IMR-90 (cell line): ENCODE data around the gene CD244. TPM values are rescaled to one million over a fixed set of nuclear protein-coding genes. Genes with fewer than 3 reads are reported as not detected.

ENCODE experiments used
- ATAC-seq: fragments of 200-7000 bp; cut with Tn5 transposase; 2 replicates; pipeline ENCODE4 v1.9.1; 2020; ENCODE audit warnings: low read depth, mild to moderate bottlenecking, moderate library complexity
- BruUV-seq: library from RNA; stranded (reverse); fragments of 400-500 nt; replicated peaks from 2 replicates; lab custom pipeline; 2021; lab: Mats Ljungman, UMichigan
- CTCF ChIA-PET: fragments of 300-600 bp; formaldehyde crosslinking; extraction: SDS; loops from one replicate; lab custom pipeline; 2021; ENCODE audit warnings: antibody characterized with exemption; lab: Yijun Ruan, JAX
- POLR2A ChIA-PET: fragments of 300-600 bp; sonication (Branson Sonifier 250); formaldehyde crosslinking; loops from one replicate; lab custom pipeline; 2022; ENCODE audit warnings: antibody characterized with exemption; ENCODE audit not compliant: unreplicated experiment; lab: Charles Lee
- DNase-seq: peaks from one replicate; pipeline ENCODE4 v3.0.0; 2013
- H2AFZ ChIP-seq: replicated peaks from 2 replicates; pipeline ENCODE3; 2013; ENCODE audit warnings: low read length, mild to moderate bottlenecking; ENCODE audit not compliant: poor library complexity
- H2AK5ac ChIP-seq: 2 replicates; pipeline ENCODE4 v1.6.1; 2013; ENCODE audit warnings: low read depth, low read length, inconsistent platforms
- H2AK9ac ChIP-seq: replicated peaks from 2 replicates; pipeline ENCODE3; 2013; ENCODE audit warnings: mild to moderate bottlenecking, low read depth, low read length, moderate library complexity; ENCODE audit not compliant: poor library complexity
- H2BK120ac ChIP-seq: 2 replicates; pipeline ENCODE4 v1.6.1; 2013; ENCODE audit warnings: low read depth, low read length, inconsistent platforms
- H2BK15ac ChIP-seq: 3 replicates; pipeline ENCODE4 v1.6.1; 2013; ENCODE audit warnings: low read depth, low read length, inconsistent platforms
- H2BK20ac ChIP-seq: 2 replicates; pipeline ENCODE4 v1.6.1; 2013; ENCODE audit warnings: low read depth, mild to moderate bottlenecking, inconsistent platforms, low read length, moderate library complexity
- H2BK5ac ChIP-seq: 2 replicates; pipeline ENCODE4 v1.6.1; 2013; ENCODE audit warnings: mild to moderate bottlenecking, low read depth, low read length, inconsistent platforms; ENCODE audit not compliant: poor library complexity, severe bottlenecking
- H3K14ac ChIP-seq: replicated peaks from 2 replicates; pipeline ENCODE4 v1.6.1; 2013; ENCODE audit warnings: low read depth, low read length, inconsistent platforms
- H3K18ac ChIP-seq: 2 replicates; pipeline ENCODE4 v1.6.1; 2013; ENCODE audit warnings: low read depth, low read length, control low read depth
- H3K23ac ChIP-seq: 2 replicates; pipeline ENCODE4 v1.6.1; 2013; ENCODE audit warnings: low read depth, low read length, inconsistent platforms
- H3K27ac ChIP-seq: 2 replicates; pipeline ENCODE4 v1.5.1; 2013; ENCODE audit warnings: mild to moderate bottlenecking, control low read depth, low read length; ENCODE audit not compliant: insufficient read depth
- H3K27me3 ChIP-seq: 2 replicates; pipeline ENCODE4 v1.6.1; 2013; ENCODE audit warnings: low read length; ENCODE audit not compliant: control insufficient read depth, insufficient read depth
- H3K36me3 ChIP-seq: 2 replicates; pipeline ENCODE4 v1.6.1; 2013; ENCODE audit warnings: low read length, mixed read lengths; ENCODE audit not compliant: control insufficient read depth, insufficient read depth
- H3K4ac ChIP-seq: 2 replicates; pipeline ENCODE4 v1.6.1; 2013; ENCODE audit warnings: low read depth, low read length, inconsistent platforms
- H3K4me1 ChIP-seq: 2 replicates; pipeline ENCODE4 v1.6.1; 2013; ENCODE audit warnings: low read length, mixed read lengths; ENCODE audit not compliant: control insufficient read depth, insufficient read depth
- H3K4me2 ChIP-seq: 2 replicates; pipeline ENCODE4 v1.6.1; 2013; ENCODE audit warnings: low read depth, mild to moderate bottlenecking, control low read depth, low read length, moderate library complexity
- H3K4me3 ChIP-seq: 2 replicates; pipeline ENCODE4 v1.5.1; 2013; ENCODE audit warnings: low read depth, mild to moderate bottlenecking, control low read depth, low read length, moderate library complexity; ENCODE audit not compliant: insufficient read depth
- H3K56ac ChIP-seq: 2 replicates; pipeline ENCODE4 v1.6.1; 2013; ENCODE audit warnings: low read length, inconsistent platforms; ENCODE audit not compliant: insufficient read depth; ENCODE audit errors: extremely low read depth
- H3K79me1 ChIP-seq, 2 experiments: 2 replicates each; pipeline ENCODE4 v1.6.1; 2013; ENCODE audit warnings: low read length in 2 of 2, inconsistent platforms in 1 of 2, low read depth in 1 of 2
- H3K9ac ChIP-seq: 2 replicates; pipeline ENCODE4 v1.6.1; 2013; ENCODE audit warnings: low read depth, low read length, control low read depth
- H3K9me1 ChIP-seq: 2 replicates; pipeline ENCODE4 v1.6.1; 2013; ENCODE audit warnings: low read length, inconsistent platforms; ENCODE audit not compliant: insufficient read depth
- H3K9me3 ChIP-seq: 2 replicates; pipeline ENCODE4 v1.6.1; 2013; ENCODE audit warnings: low read length; ENCODE audit not compliant: control insufficient read depth, insufficient read depth
- H4K20me1 ChIP-seq: 2 replicates; pipeline ENCODE4 v1.6.1; 2013; ENCODE audit warnings: low read length, inconsistent platforms; ENCODE audit not compliant: insufficient read depth
- H4K5ac ChIP-seq: 2 replicates; pipeline ENCODE4 v1.6.1; 2013; ENCODE audit warnings: mild to moderate bottlenecking, low read depth, low read length, control low read depth
- H4K8ac ChIP-seq, 2 experiments: 2 replicates each; pipeline ENCODE4 v1.6.1; 2013; ENCODE audit warnings: low read depth in 2 of 2, low read length in 2 of 2, control low read depth in 1 of 2, inconsistent platforms in 1 of 2
- H4K91ac ChIP-seq: 2 replicates; pipeline ENCODE4 v1.6.1; 2013; ENCODE audit warnings: low read depth, low read length, inconsistent platforms; ENCODE audit not compliant: insufficient read depth
- BHLHE40 ChIP-seq: fragments of 150-350 bp; IDR thresholded peaks from 2 replicates; pipeline ENCODE4 v1.6.1; 2016; ENCODE audit warnings: mild to moderate bottlenecking, low read depth, low read length
- CEBPB ChIP-seq: IDR thresholded peaks from 2 replicates; pipeline ENCODE4 v1.6.1; 2012; ENCODE audit warnings: low read depth, low read length, improper control_type of control experiment
- CHD1 ChIP-seq: IDR thresholded peaks from 2 replicates; pipeline ENCODE4 v1.6.1; 2012; ENCODE audit warnings: low read depth, low read length, improper control_type of control experiment
- FOS ChIP-seq: fragments of 150-350 bp; IDR thresholded peaks from 2 replicates; pipeline ENCODE4 v1.6.1; 2016; ENCODE audit warnings: low read depth, low read length
- MAFK ChIP-seq: IDR thresholded peaks from 2 replicates; pipeline ENCODE4 v1.6.1; 2012; ENCODE audit warnings: low read depth, low read length, improper control_type of control experiment
- MAZ ChIP-seq: IDR thresholded peaks from 2 replicates; pipeline ENCODE4 v1.6.1; 2012; ENCODE audit warnings: low read depth, mild to moderate bottlenecking, low read length, improper control_type of control experiment, moderate library complexity, borderline replicate concordance
- MXI1 ChIP-seq: IDR thresholded peaks from 2 replicates; pipeline ENCODE4 v1.6.1; 2012; ENCODE audit warnings: low read depth, mild to moderate bottlenecking, low read length, moderate library complexity, borderline replicate concordance
- NFE2L2 ChIP-seq: fragments of 150-350 bp; IDR thresholded peaks from 2 replicates; pipeline ENCODE4 v1.6.1; 2016; ENCODE audit warnings: low read depth, mild to moderate bottlenecking, low read length
- POLR2A ChIP-seq: IDR thresholded peaks from 2 replicates; pipeline ENCODE4 v1.6.1; 2012; ENCODE audit warnings: mild to moderate bottlenecking, low read depth, low read length
- RAD21 ChIP-seq: IDR thresholded peaks from 2 replicates; pipeline ENCODE4 v1.6.1; 2012; ENCODE audit warnings: low read length, improper control_type of control experiment
- RCOR1 ChIP-seq: IDR thresholded peaks from 2 replicates; pipeline ENCODE4 v1.6.1; 2012; ENCODE audit warnings: mild to moderate bottlenecking, low read length, improper control_type of control experiment; ENCODE audit not compliant: insufficient replicate concordance
- RFX5 ChIP-seq: IDR thresholded peaks from 2 replicates; pipeline ENCODE4 v1.8.0; 2012; ENCODE audit warnings: low read depth, mild to moderate bottlenecking, low read length, moderate library complexity
- SMC3 ChIP-seq: fragments of 150-350 bp; IDR thresholded peaks from 2 replicates; pipeline ENCODE4 v1.6.1; 2016; ENCODE audit warnings: low read depth, mild to moderate bottlenecking, antibody characterized with exemption, low read length, moderate library complexity
- WGBS, 2 experiments: methylation state at CpG; one replicate each; pipeline versions ENCODE4 v1.1.5 to v1.1.7; 2013; ENCODE audit warnings: missing lambda C conversion rate in 2 of 2; ENCODE audit not compliant: insufficient read length in 1 of 2; ENCODE audit errors: extremely low coverage in 2 of 2; 5-methylcytosine and 5-hydroxymethylcytosine counted together
- dilution Hi-C: fragments of 300-500 bp; cut with HindIII; formaldehyde crosslinking; loops from one replicate; pipeline ENCODE4 v1.14.3; 2018; ENCODE audit warnings: low sequenced_read_pairs; ENCODE audit not compliant: unreplicated experiment
- in situ Hi-C: fragments of 300-500 bp; cut with MboI; formaldehyde crosslinking; loops from 3 replicates; pipeline ENCODE4 v1.14.3; 2019; ENCODE audit warnings: low sequenced_read_pairs, inconsistent platforms, mixed read lengths
- intact Hi-C: fragments of 100-400 bp; cut with micrococcal nuclease; formaldehyde crosslinking; loops from 2 replicates; pipeline ENCODE4 v1.10.0; 2022
- polyA plus RNA-seq, 3 experiments: library from polyadenylated mRNA; depleted of rRNA; stranded (reverse); fragments of >200 nt; gene quantifications; 2 replicates each; pipeline ENCODE4 v1.2.3, GENCODE V29; 2012; ENCODE audit warnings: low replicate concordance in 1 of 3
- total RNA-seq: library from RNA; depleted of rRNA; stranded (reverse); fragments of >200 nt; gene quantifications from 2 replicates; pipeline ENCODE4 v1.2.3, GENCODE V29; 2012
- TF ChIP-seq, protein P1 (sequence below): fragments of 150-350 bp; IDR thresholded peaks from 2 replicates; pipeline ENCODE4 v1.6.1; 2017; ENCODE audit warnings: mild to moderate bottlenecking, antibody characterized with exemption, low read length, low read depth
- TF ChIP-seq, protein P2 (sequence below): conservative IDR thresholded peaks from 2 replicates; pipeline ENCODE4 v1.5.1; 2012; ENCODE audit warnings: mild to moderate bottlenecking, low read depth, low read length, improper control_type of control experiment
- TF ChIP-seq, protein P3 (sequence below): fragments of 150-350 bp; IDR thresholded peaks from 2 replicates; pipeline ENCODE4 v1.6.1; 2016; ENCODE audit warnings: low read depth, mild to moderate bottlenecking, low read length, moderate library complexity, borderline replicate concordance

The CD244 gene
- total and polyA plus RNA-seq, 2 of the 4 experiments (the other 2 are of a cell fraction) = not detected

DNA sequence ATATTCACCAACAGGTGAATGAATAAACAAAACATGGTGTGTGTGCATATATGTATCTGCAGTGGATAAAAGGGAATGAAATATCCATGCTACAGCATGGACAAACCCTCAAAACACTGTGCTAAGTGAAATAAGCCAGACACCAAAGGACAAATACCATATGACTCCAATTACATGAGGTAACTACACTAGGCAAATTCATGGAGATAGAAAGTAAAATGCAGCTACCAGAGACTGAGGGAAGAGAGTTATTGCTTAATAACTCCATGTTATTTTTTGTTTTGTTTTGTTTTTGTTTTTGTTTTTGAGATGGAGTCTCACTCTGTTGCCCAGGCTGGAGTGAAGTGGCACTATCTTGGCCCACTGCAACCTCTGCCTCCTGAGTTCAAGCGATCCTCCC lies 19.9 kb upstream of the CD244 start:
- Histone ChIP-seq H3K18ac (no peak overlapping the region), H2AFZ (no peak overlapping the region), H3K56ac (no peak overlapping the region), H3K14ac (no peak overlapping the region), H2BK120ac (no peak overlapping the region), H3K9me1 (no peaks in the 10 kb centered on the region), H3K4me1 (no peaks in the 10 kb centered on the region), H3K4me3 (no peak overlapping the region), H4K5ac (no peak overlapping the region), H3K23ac (no peak overlapping the region), H2BK5ac (no peak overlapping the region), H2BK15ac (no peak overlapping the region), H2BK20ac (no peak overlapping the region), H3K27ac (no peak overlapping the region), H4K20me1 (no peaks in the 10 kb centered on the region), H3K9me3 (no peaks in the 10 kb centered on the region), H4K91ac (no peak overlapping the region), H3K79me1 (no peaks in the 10 kb centered on the region), H3K36me3 (no peaks in the 10 kb centered on the region), H2AK9ac (no peak overlapping the region), H3K27me3 (no peaks in the 10 kb centered on the region), H3K4ac (no peak overlapping the region), H4K8ac (no peak overlapping the region), H3K9ac (no peak overlapping the region), H2AK5ac (no peak overlapping the region), H3K4me2 (no peak overlapping the region)
- TF ChIP-seq, protein P1, sequence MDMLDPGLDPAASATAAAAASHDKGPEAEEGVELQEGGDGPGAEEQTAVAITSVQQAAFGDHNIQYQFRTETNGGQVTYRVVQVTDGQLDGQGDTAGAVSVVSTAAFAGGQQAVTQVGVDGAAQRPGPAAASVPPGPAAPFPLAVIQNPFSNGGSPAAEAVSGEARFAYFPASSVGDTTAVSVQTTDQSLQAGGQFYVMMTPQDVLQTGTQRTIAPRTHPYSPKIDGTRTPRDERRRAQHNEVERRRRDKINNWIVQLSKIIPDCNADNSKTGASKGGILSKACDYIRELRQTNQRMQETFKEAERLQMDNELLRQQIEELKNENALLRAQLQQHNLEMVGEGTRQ = no peak
- TF ChIP-seq CEBPB = no peak
- no peak for TF ChIP-seq POLR2A
- no peak for TF ChIP-seq RCOR1
- no peak for TF ChIP-seq FOS
- TF ChIP-seq SMC3 = no peak
- no peak for TF ChIP-seq NFE2L2
- TF ChIP-seq, protein P2, sequence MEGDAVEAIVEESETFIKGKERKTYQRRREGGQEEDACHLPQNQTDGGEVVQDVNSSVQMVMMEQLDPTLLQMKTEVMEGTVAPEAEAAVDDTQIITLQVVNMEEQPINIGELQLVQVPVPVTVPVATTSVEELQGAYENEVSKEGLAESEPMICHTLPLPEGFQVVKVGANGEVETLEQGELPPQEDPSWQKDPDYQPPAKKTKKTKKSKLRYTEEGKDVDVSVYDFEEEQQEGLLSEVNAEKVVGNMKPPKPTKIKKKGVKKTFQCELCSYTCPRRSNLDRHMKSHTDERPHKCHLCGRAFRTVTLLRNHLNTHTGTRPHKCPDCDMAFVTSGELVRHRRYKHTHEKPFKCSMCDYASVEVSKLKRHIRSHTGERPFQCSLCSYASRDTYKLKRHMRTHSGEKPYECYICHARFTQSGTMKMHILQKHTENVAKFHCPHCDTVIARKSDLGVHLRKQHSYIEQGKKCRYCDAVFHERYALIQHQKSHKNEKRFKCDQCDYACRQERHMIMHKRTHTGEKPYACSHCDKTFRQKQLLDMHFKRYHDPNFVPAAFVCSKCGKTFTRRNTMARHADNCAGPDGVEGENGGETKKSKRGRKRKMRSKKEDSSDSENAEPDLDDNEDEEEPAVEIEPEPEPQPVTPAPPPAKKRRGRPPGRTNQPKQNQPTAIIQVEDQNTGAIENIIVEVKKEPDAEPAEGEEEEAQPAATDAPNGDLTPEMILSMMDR = no peak
- no peak for TF ChIP-seq MXI1
- no peak for TF ChIP-seq RFX5
- TF ChIP-seq CHD1 = no peak
- no peak for TF ChIP-seq RAD21
- TF ChIP-seq BHLHE40 = no peak
- no peak for TF ChIP-seq MAZ
- TF ChIP-seq, protein P3, sequence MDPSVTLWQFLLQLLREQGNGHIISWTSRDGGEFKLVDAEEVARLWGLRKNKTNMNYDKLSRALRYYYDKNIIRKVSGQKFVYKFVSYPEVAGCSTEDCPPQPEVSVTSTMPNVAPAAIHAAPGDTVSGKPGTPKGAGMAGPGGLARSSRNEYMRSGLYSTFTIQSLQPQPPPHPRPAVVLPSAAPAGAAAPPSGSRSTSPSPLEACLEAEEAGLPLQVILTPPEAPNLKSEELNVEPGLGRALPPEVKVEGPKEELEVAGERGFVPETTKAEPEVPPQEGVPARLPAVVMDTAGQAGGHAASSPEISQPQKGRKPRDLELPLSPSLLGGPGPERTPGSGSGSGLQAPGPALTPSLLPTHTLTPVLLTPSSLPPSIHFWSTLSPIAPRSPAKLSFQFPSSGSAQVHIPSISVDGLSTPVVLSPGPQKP = no peak
- no peak for TF ChIP-seq MAFK
- in situ Hi-C loops = no loop called here
- CTCF ChIA-PET = no interaction called here
- no CpG with 5 or more reads among the region's 1 CpG for WGBS, 2 experiments
- POLR2A ChIA-PET = no interaction called here
- no peak for DNase-seq
- no peak for ATAC-seq
- dilution Hi-C loops = no loop called here
- intact Hi-C loops = no loop called here
- no TSS peak for BruUV-seq
